ENCODE measurements around the gene JARID2. TPM values are rescaled to one million over a fixed set of nuclear protein-coding genes. Genes with fewer than 3 reads are reported as not detected.

The JARID2 gene
- total and polyA plus RNA-seq, 2 of the 8 experiments (the other 6 are each of a cell fraction or from before 2014, with no cell fraction given), result 60.1 to 239 TPM

GRCh38 chr6:15331629-15332251 lies 85.9 kb downstream of the JARID2 start:
- no peak overlapping the region for H4K5ac ChIP-seq (ENCODE audit: insufficient read length, low read depth, low read length)
- DNase-seq (ENCODE audit: low read depth in 1 of 2, low spot score in 2 of 2), result no peak
- H4K91ac ChIP-seq (replicated peaks; ENCODE audit: insufficient read length, low read length), result no peak overlapping the region
- no peak overlapping the region for H2AK5ac ChIP-seq (ENCODE audit: low read depth, low read length)
- no peaks in the 10 kb centered on the region for H3K9me3 ChIP-seq (ENCODE audit: insufficient read depth in 2 of 2, low read depth in 1 of 2, low read length in 1 of 2)
- no peak overlapping the region for H2BK120ac ChIP-seq (replicated peaks; ENCODE audit: low read depth, low read length)
- POLR2A ChIA-PET (ENCODE audit: partially characterized antibody), result interaction anchor here (0.7 to 3.2 kb wide), 4 partner anchors 9 to 38 kb away, joined by 3 to 15 read pairs (median 3); no protein-coding TSS in a partner anchor
- H3K56ac ChIP-seq (replicated peaks; ENCODE audit: insufficient read length, low read depth, low read length), result no peak overlapping the region
- H3K4ac ChIP-seq (replicated peaks; ENCODE audit: insufficient read length, low read depth, low read length), result no peak overlapping the region
- peaks cover 94 to 100% of the 10 kb centered on the region in 2 experiments for H3K79me2 ChIP-seq (ENCODE audit: control insufficient read depth in 1 of 2, insufficient read depth in 2 of 2, low read length in 2 of 2)
- H4K20me1 ChIP-seq (replicated peaks in 1 of 2; ENCODE audit: control insufficient read depth in 1 of 2, insufficient read depth in 2 of 2, low read length in 2 of 2), result peaks cover 56 to 72% of the 10 kb centered on the region in 2 experiments
- no peak overlapping the region for H2BK5ac ChIP-seq (ENCODE audit: low read depth, low read length)
- H3K36me3 ChIP-seq (ENCODE audit: control insufficient read depth in 2 of 4, insufficient read depth in 4 of 4, low read length in 3 of 4), result no peaks in the 10 kb centered on the region; a peak in 1 of 8 replicates
- 0 out of 2 replicates have a peak, but pooled peaks cover 3% of the 10 kb centered on the region for H3K79me1 ChIP-seq (ENCODE audit: low read depth, low read length)
- peaks cover 10 to 33% (median 26%) of the 10 kb centered on the region in 4 experiments for H3K4me1 ChIP-seq (replicated peaks in 1 of 4; ENCODE audit: control insufficient read depth in 3 of 4, insufficient read depth in 4 of 4, low read length in 3 of 4)
- H3K18ac ChIP-seq (ENCODE audit: extremely low read depth, low read length), result no peak overlapping the region
- H2BK20ac ChIP-seq (ENCODE audit: low read length), result no peak overlapping the region
- peak in 1 of 2 experiments; percentile 19; a peak in 1 of 3 replicates for TF ChIP-seq POLR2A (IDR thresholded peaks at IDR 0.05; ENCODE audit: control extremely low read depth in 1 of 2, low read depth in 2 of 2, low read length in 2 of 2)
- no peak for TF ChIP-seq SUZ12 (IDR thresholded peaks at IDR 0.05; ENCODE audit: low read length)
- H3K27me3 ChIP-seq (replicated peaks in 1 of 4; ENCODE audit: control insufficient read depth in 3 of 4, extremely low read depth in 1 of 4, insufficient read depth in 3 of 4, low read length in 3 of 4), result no peaks in the 10 kb centered on the region
- no peak overlapping the region for H2BK12ac ChIP-seq (ENCODE audit: low read depth, low read length)
- no peak overlapping the region for H3K9ac ChIP-seq (replicated peaks in 1 of 4; ENCODE audit: extremely low read depth in 1 of 4, low read depth in 3 of 4, low read length in 3 of 4)
- H3K4me2 ChIP-seq (ENCODE audit: insufficient read depth in 1 of 2, low read depth in 2 of 2, low read length in 2 of 2), result no peak overlapping the region
- no peak overlapping the region for H3K4me3 ChIP-seq (ENCODE audit: extremely low read depth in 1 of 4, insufficient read depth in 2 of 4, low read depth in 3 of 4, low read length in 4 of 4)
- no peak overlapping the region for H3K14ac ChIP-seq (ENCODE audit: insufficient read length)
- CTCF ChIA-PET (ENCODE audit: partially characterized antibody), result no interaction called here
- no peak overlapping the region for H2AFZ ChIP-seq (ENCODE audit: low read length)
- no peak overlapping the region for H3K23ac ChIP-seq (ENCODE audit: insufficient read length)
- no peak for FAIRE-seq
- 91% methylated on average over 13 of the region's 13 CpGs; no CpG with 5 or more reads in 1 of the 2 experiments for WGBS, 2 experiments (ENCODE audit: extremely low coverage in 1 of 2, insufficient coverage in 1 of 2, insufficient read length in 1 of 2, insufficient replicate concordance in 2 of 2, low coverage in 1 of 2, low lambda C conversion rate in 2 of 2, missing lambda C conversion rate in 1 of 2)
- H4K8ac ChIP-seq (ENCODE audit: extremely low read depth, insufficient read depth, low read length), result no peak overlapping the region
- H3K27ac ChIP-seq (ENCODE audit: low read depth, low read length), result no peak overlapping the region
- H3K23me2 ChIP-seq (ENCODE audit: low read depth, low read length), result no peaks in the 10 kb centered on the region
- H2BK15ac ChIP-seq (ENCODE audit: low read length), result no peak overlapping the region
